Stomach (tissue), 4 donors: ENCODE results near the gene CHST14.

ENCODE experiments used
- EP300 ChIP-seq: sonication (generic); formaldehyde crosslinking; IDR thresholded peaks from one replicate; pipeline ENCODE4 v1.6.1; 2017; ENCODE audit warnings: antibody characterized with exemption
- POLR2A ChIP-seq, 4 donors: fragments of 450-650 bp; IDR thresholded peaks; one replicate each; pipeline ENCODE4 v1.6.1; 2016; ENCODE audit warnings: antibody characterized with exemption in 4 of 4, control low read depth in 2 of 4, mild to moderate bottlenecking in 1 of 4, moderate library complexity in 1 of 4
- POLR2AphosphoS5 ChIP-seq, 3 donors: sonication (generic); formaldehyde crosslinking; IDR thresholded peaks; one replicate each; pipeline ENCODE4 v1.6.1; 2016; ENCODE audit warnings: antibody characterized with exemption in 3 of 3
- TF ChIP-seq, protein P1 (sequence below), 7 experiments: fragments of 450-650 bp in 4 of 7; fragments of 200-600 bp in 3 of 7; sonication (generic) in 3 of 7; IDR thresholded peaks; one replicate each; pipeline ENCODE4 v1.5.1; 2016 to 2019; ENCODE audit warnings: antibody characterized with exemption in 7 of 7, control low read depth in 2 of 7, mild to moderate bottlenecking in 1 of 7

GRCh38 chr15:40510201-40510600 is 39.4 kb downstream of the CHST14 start:
- TF ChIP-seq, protein P1, sequence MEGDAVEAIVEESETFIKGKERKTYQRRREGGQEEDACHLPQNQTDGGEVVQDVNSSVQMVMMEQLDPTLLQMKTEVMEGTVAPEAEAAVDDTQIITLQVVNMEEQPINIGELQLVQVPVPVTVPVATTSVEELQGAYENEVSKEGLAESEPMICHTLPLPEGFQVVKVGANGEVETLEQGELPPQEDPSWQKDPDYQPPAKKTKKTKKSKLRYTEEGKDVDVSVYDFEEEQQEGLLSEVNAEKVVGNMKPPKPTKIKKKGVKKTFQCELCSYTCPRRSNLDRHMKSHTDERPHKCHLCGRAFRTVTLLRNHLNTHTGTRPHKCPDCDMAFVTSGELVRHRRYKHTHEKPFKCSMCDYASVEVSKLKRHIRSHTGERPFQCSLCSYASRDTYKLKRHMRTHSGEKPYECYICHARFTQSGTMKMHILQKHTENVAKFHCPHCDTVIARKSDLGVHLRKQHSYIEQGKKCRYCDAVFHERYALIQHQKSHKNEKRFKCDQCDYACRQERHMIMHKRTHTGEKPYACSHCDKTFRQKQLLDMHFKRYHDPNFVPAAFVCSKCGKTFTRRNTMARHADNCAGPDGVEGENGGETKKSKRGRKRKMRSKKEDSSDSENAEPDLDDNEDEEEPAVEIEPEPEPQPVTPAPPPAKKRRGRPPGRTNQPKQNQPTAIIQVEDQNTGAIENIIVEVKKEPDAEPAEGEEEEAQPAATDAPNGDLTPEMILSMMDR (IDR thresholded peaks at IDR 0.05): no peak
- TF ChIP-seq POLR2A (IDR thresholded peaks at IDR 0.05) (no peak), POLR2AphosphoS5 (IDR thresholded peaks at IDR 0.05) (no peak), EP300 (no peak)
